ENCODE measurements around the gene ILF2. TPM values are rescaled to one million over a fixed set of nuclear protein-coding genes. Genes with fewer than 3 reads are reported as not detected.

The ILF2 gene
- total RNA-seq, 1 experiment from 2014 or later, result 221 TPM

DNA sequence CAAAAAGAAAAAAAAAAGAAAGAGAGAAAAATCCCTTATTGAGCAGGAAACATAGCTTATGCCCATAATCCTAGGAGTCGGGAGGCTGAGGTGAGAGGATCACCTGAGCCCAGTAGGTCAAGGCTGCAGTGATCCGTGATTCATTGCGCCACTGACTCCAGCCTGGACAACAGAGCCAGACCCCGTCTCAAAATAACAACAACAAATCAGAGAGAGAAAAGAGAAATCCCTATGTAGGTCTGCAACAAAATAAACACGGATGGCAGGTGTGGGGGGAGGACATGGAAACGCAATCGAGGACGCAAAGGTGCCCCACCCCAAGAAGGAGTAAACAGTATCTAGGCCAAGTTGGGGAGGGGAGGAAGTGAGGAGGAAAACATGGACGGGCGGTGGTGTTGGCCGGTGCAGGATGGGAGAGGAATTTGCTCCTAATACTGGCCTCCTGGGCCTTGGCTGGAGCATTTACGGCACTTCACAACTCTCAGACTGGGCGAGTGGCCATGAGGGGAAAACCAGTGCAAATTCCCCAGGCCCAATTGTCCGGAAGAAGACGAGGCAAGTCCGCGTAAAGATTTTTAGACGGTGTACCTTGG lies 37.5 kb downstream of the ILF2 start:
- intact Hi-C loops (cut with micrococcal nuclease; ENCODE audit: unreplicated experiment), result no loop called here

DNA sequence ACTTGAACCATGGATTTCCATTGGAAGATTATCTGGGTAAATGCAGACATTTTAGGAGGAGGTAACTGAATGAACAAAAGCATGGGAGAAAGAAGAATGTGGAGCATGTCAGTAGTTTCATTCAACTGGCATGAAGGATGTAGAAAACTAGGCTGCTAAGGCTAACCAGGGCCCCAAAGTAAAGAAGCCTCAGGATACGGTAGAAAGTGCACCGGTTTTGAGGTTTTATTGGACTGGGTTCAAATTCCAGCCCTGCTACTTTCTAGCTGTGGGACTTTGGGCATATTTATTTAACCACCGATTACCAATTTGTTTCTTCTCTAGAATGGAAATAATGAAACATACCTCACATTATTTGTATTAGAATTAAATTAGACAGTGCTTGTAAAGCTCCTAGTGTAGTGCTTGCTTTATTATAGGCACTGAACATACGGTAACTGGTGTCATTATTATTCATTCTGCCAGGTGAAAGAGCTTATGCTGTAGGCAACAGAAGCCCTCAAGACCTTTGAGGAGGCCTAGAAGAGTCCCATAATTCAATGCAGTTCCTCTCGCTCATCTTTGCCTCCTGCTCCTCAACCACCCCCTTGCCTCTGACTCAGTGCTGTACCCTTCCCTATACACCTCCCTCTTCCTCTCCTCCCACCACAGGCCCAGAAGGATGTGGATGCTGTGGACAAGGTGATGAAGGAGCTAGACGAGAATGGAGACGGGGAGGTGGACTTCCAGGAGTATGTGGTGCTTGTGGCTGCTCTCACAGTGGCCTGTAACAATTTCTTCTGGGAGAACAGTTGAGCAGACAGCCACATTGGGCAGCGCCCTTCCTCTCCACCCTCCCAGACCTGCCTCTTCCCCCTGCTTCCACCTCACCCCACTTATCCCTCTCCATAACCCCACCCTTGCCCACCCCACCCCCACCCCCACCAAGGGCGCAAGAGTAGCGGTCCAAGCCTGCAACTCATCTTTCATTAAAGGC lies 39.5 kb downstream of the ILF2 start:
- DNase-seq (ENCODE audit: low read depth, low spot score) (no peak), ATAC-seq (no peak)
- POLR2A ChIA-PET, result no interaction called here
- in situ Hi-C loops (cut with HindIII; ENCODE audit: low pct_unique_long_range_greater_than_20kb, low sequenced_read_pairs) (no loop called here), intact Hi-C loops (cut with micrococcal nuclease; ENCODE audit: unreplicated experiment) (no loop called here)
- CTCF ChIA-PET, result no interaction called here
- BruUV-seq (replicated peaks), result TSS peak; percentile 84
- TF ChIP-seq POLR2AphosphoS5 (IDR thresholded peaks at IDR 0.05; ENCODE audit: low read depth, low read length) (no peak), TCF7L2 (IDR thresholded peaks at IDR 0.05; ENCODE audit: low read depth, low read length) (no peak)
- TF ChIP-seq, protein P1, sequence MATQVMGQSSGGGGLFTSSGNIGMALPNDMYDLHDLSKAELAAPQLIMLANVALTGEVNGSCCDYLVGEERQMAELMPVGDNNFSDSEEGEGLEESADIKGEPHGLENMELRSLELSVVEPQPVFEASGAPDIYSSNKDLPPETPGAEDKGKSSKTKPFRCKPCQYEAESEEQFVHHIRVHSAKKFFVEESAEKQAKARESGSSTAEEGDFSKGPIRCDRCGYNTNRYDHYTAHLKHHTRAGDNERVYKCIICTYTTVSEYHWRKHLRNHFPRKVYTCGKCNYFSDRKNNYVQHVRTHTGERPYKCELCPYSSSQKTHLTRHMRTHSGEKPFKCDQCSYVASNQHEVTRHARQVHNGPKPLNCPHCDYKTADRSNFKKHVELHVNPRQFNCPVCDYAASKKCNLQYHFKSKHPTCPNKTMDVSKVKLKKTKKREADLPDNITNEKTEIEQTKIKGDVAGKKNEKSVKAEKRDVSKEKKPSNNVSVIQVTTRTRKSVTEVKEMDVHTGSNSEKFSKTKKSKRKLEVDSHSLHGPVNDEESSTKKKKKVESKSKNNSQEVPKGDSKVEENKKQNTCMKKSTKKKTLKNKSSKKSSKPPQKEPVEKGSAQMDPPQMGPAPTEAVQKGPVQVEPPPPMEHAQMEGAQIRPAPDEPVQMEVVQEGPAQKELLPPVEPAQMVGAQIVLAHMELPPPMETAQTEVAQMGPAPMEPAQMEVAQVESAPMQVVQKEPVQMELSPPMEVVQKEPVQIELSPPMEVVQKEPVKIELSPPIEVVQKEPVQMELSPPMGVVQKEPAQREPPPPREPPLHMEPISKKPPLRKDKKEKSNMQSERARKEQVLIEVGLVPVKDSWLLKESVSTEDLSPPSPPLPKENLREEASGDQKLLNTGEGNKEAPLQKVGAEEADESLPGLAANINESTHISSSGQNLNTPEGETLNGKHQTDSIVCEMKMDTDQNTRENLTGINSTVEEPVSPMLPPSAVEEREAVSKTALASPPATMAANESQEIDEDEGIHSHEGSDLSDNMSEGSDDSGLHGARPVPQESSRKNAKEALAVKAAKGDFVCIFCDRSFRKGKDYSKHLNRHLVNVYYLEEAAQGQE (IDR thresholded peaks at IDR 0.05; ENCODE audit: insufficient read depth in 1 of 2, low read depth in 2 of 2, low read length in 1 of 2), result no peak
- H3K27ac ChIP-seq (ENCODE audit: low read length), result no peak overlapping the region
- H3K4me3 ChIP-seq (ENCODE audit: low read depth in 2 of 2, low read length in 2 of 2), result no peak overlapping the region
- no peaks in the 10 kb centered on the region for H3K27me3 ChIP-seq (ENCODE audit: control insufficient read depth, insufficient read depth, low read length)
- H3K36me3 ChIP-seq (ENCODE audit: control insufficient read depth, insufficient read depth, low read length), result peaks cover under 1% of the 10 kb centered on the region
- no peaks in the 10 kb centered on the region for H3K9me3 ChIP-seq (ENCODE audit: control insufficient read depth, insufficient read depth, low read depth, low read length)
- H3K4me1 ChIP-seq (ENCODE audit: control insufficient read depth, insufficient read depth, low read length), result peaks cover 39% of the 10 kb centered on the region

More for the DNA sequence above, 37.5 kb downstream of the ILF2 start:
- no peak for DNase-seq (ENCODE audit: low read depth, low spot score)
- Histone ChIP-seq H3K27ac (ENCODE audit: low read length) (peak overlapping the region; percentile 92), H3K9me3 (ENCODE audit: control insufficient read depth, insufficient read depth, low read depth, low read length) (no peaks in the 10 kb centered on the region), H3K4me1 (ENCODE audit: control insufficient read depth, insufficient read depth, low read length) (peaks cover 24% of the 10 kb centered on the region), H3K36me3 (ENCODE audit: control insufficient read depth, insufficient read depth, low read length) (peaks cover 18% of the 10 kb centered on the region), H3K4me3 (ENCODE audit: low read depth in 2 of 2, low read length in 2 of 2) (peak overlapping the region; percentile 75 to 93), H3K27me3 (ENCODE audit: control insufficient read depth, insufficient read depth, low read length) (no peaks in the 10 kb centered on the region)
- ATAC-seq, result peak; percentile 23
- TF ChIP-seq, protein P2, sequence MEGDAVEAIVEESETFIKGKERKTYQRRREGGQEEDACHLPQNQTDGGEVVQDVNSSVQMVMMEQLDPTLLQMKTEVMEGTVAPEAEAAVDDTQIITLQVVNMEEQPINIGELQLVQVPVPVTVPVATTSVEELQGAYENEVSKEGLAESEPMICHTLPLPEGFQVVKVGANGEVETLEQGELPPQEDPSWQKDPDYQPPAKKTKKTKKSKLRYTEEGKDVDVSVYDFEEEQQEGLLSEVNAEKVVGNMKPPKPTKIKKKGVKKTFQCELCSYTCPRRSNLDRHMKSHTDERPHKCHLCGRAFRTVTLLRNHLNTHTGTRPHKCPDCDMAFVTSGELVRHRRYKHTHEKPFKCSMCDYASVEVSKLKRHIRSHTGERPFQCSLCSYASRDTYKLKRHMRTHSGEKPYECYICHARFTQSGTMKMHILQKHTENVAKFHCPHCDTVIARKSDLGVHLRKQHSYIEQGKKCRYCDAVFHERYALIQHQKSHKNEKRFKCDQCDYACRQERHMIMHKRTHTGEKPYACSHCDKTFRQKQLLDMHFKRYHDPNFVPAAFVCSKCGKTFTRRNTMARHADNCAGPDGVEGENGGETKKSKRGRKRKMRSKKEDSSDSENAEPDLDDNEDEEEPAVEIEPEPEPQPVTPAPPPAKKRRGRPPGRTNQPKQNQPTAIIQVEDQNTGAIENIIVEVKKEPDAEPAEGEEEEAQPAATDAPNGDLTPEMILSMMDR (IDR thresholded peaks at IDR 0.05), result no peak
- ChIA-PET POLR2A (interaction anchor here (1.0 to 1.6 kb wide), 3 partner anchors 10 to 113 kb away, joined by 3 to 5 read pairs (median 4); no protein-coding TSS in a partner anchor), CTCF (interaction anchor here (1.2 to 1.6 kb wide), 3 partner anchors 61 to 123 kb away, joined by 5 to 7 read pairs (median 6); no protein-coding TSS in a partner anchor)
- in situ Hi-C loops (cut with HindIII; ENCODE audit: low pct_unique_long_range_greater_than_20kb, low sequenced_read_pairs), result no loop called here
- BruUV-seq (replicated peaks), result no TSS peak

DNA sequence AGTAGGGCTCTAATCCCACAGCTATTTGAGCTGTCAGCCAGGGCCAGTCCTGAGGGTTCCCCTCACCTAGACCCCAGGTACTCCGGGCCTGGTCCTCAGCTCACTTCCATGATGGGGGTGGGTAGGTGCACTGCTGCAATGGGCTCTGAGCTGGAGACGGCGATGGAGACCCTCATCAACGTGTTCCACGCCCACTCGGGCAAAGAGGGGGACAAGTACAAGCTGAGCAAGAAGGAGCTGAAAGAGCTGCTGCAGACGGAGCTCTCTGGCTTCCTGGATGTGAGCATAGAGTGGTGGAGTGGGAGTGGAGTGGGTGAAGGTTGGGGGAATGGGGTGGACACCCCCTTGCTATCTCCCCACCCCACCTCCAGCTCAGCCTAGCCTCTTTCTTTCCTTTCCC lies 40.4 kb downstream of the ILF2 start:
- no TSS peak for BruUV-seq (replicated peaks)
- Histone ChIP-seq H3K4me1 (ENCODE audit: control insufficient read depth, insufficient read depth, low read length) (peaks cover 40% of the 10 kb centered on the region), H3K27ac (ENCODE audit: low read length) (no peak overlapping the region; the same call in 1 of the 2 replicates), H3K27me3 (ENCODE audit: control insufficient read depth, insufficient read depth, low read length) (no peaks in the 10 kb centered on the region), H3K4me3 (ENCODE audit: low read depth in 2 of 2, low read length in 2 of 2) (no peak overlapping the region), H3K36me3 (ENCODE audit: control insufficient read depth, insufficient read depth, low read length) (no peaks in the 10 kb centered on the region; the same call in 1 of the 2 replicates), H3K9me3 (ENCODE audit: control insufficient read depth, insufficient read depth, low read depth, low read length) (no peaks in the 10 kb centered on the region)
- ChIA-PET CTCF (interaction anchor here (0.5 kb wide), 1 partner anchor 196 kb away, joined by 9 read pairs; no protein-coding TSS in a partner anchor), POLR2A (no interaction called here)
- in situ Hi-C loops (cut with HindIII; ENCODE audit: low pct_unique_long_range_greater_than_20kb, low sequenced_read_pairs), result no loop called here
- TF ChIP-seq, protein P1 (IDR thresholded peaks at IDR 0.05; ENCODE audit: insufficient read depth in 1 of 2, low read depth in 2 of 2, low read length in 1 of 2), result no peak
- no peak for TF ChIP-seq POLR2AphosphoS5 (IDR thresholded peaks at IDR 0.05; ENCODE audit: low read depth, low read length)
- TF ChIP-seq, protein P2 (IDR thresholded peaks at IDR 0.05), result no peak
- TF ChIP-seq TCF7L2 (IDR thresholded peaks at IDR 0.05; ENCODE audit: low read depth, low read length), result no peak
- TF ChIP-seq SIN3A (IDR thresholded peaks at IDR 0.05; ENCODE audit: borderline replicate concordance, insufficient read depth, low read depth, low read length), result no peak
- no peak for DNase-seq (ENCODE audit: low read depth, low spot score)
- ATAC-seq, result no peak
- intact Hi-C loops (cut with micrococcal nuclease; ENCODE audit: unreplicated experiment), result no loop called here

All from Panc1 (cell line).